ENCODE measurements around the gene DENND1A. TPM values are rescaled to one million over a fixed set of nuclear protein-coding genes. Genes with fewer than 3 reads are reported as not detected.

DENND1A gene
- total RNA-seq, 1 experiment from 2014 or later: 19.7 TPM

DNA sequence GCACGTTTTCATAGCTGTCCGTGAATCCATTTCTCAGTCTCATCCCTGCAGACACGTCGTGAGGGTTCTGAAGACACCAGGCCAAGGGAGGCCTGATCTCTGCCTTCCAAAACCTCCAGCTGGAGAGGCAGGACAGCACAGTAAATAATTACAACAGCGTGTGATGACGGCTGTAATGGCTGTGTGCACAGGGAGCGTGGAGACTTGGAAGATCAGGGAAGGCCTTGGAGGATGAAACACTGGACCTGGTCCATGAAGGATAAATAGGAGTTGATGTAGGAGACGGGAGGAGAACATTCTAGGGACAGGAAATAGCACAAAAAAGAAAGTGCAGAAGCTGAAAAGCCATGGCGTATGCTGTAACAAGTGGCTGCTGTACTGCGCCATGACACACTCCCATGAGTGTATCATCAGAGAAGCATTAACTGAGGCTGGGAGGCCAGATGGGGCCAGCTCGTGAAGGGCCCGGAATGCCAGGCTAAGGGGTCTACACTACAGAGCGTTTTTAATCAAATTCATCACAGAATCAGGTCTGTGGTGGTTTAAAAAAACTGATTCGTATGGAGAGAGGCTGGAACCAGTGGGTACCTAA, 476.8 kb downstream of the DENND1A start:
- Histone ChIP-seq H3K4me3 (ENCODE audit: low read depth in 2 of 2, low read length in 2 of 2) (no peak overlapping the region), H3K27me3 (ENCODE audit: control insufficient read depth, insufficient read depth, low read length) (no peaks in the 10 kb centered on the region), H3K4me1 (ENCODE audit: control insufficient read depth, insufficient read depth, low read length) (no peaks in the 10 kb centered on the region), H3K9me3 (ENCODE audit: control insufficient read depth, insufficient read depth, low read depth, low read length) (no peaks in the 10 kb centered on the region), H3K36me3 (ENCODE audit: control insufficient read depth, insufficient read depth, low read length) (no peaks in the 10 kb centered on the region), H3K27ac (ENCODE audit: low read length) (no peak overlapping the region)
- intact Hi-C loops (cut with micrococcal nuclease; ENCODE audit: unreplicated experiment) (no loop called here), in situ Hi-C loops (cut with HindIII; ENCODE audit: low pct_unique_long_range_greater_than_20kb, low sequenced_read_pairs) (no loop called here)
- no peak for DNase-seq (ENCODE audit: low read depth, low spot score)
- TF ChIP-seq TCF7L2 (IDR thresholded peaks at IDR 0.05; ENCODE audit: low read depth, low read length): no peak
- no peak for TF ChIP-seq POLR2AphosphoS5 (IDR thresholded peaks at IDR 0.05; ENCODE audit: low read depth, low read length)
- TF ChIP-seq, protein P1, sequence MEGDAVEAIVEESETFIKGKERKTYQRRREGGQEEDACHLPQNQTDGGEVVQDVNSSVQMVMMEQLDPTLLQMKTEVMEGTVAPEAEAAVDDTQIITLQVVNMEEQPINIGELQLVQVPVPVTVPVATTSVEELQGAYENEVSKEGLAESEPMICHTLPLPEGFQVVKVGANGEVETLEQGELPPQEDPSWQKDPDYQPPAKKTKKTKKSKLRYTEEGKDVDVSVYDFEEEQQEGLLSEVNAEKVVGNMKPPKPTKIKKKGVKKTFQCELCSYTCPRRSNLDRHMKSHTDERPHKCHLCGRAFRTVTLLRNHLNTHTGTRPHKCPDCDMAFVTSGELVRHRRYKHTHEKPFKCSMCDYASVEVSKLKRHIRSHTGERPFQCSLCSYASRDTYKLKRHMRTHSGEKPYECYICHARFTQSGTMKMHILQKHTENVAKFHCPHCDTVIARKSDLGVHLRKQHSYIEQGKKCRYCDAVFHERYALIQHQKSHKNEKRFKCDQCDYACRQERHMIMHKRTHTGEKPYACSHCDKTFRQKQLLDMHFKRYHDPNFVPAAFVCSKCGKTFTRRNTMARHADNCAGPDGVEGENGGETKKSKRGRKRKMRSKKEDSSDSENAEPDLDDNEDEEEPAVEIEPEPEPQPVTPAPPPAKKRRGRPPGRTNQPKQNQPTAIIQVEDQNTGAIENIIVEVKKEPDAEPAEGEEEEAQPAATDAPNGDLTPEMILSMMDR (IDR thresholded peaks at IDR 0.05): no peak
- no peak for TF ChIP-seq SIN3A (IDR thresholded peaks at IDR 0.05; ENCODE audit: borderline replicate concordance, insufficient read depth, low read depth, low read length)
- POLR2A ChIA-PET: no interaction called here
- ATAC-seq: no peak
- CTCF ChIA-PET: no interaction called here
- BruUV-seq (replicated peaks): no TSS peak

DNA sequence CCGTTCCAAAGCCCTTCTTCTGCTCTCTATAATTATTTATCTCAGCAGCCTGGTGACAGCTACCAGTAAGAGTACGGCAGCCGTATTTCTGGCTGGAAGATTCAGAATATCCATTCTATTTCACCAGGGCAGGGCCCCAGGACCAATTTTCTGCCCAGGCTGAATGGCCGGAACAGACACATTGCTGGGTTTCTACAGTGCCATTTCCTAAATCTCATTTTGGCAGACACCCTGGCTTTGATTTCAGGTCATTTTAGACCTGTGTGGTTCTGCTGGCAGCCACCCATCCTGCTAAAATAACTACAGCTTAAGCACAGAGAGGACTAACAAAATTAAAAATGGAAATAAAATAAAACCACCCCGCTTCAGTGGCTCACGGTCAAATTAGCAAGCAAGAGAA, 478.9 kb downstream of the DENND1A start:
- no peak for ATAC-seq
- CTCF ChIA-PET: no interaction called here

More for the DNA sequence above, 478.9 kb downstream of the DENND1A start:
- Histone ChIP-seq H3K4me1 (ENCODE audit: control insufficient read depth, insufficient read depth, low read length) (no peaks in the 10 kb centered on the region), H3K4me3 (ENCODE audit: low read depth in 2 of 2, low read length in 2 of 2) (no peak overlapping the region), H3K27ac (ENCODE audit: low read length) (no peak overlapping the region), H3K9me3 (ENCODE audit: control insufficient read depth, insufficient read depth, low read depth, low read length) (no peaks in the 10 kb centered on the region), H3K27me3 (ENCODE audit: control insufficient read depth, insufficient read depth, low read length) (no peaks in the 10 kb centered on the region), H3K36me3 (ENCODE audit: control insufficient read depth, insufficient read depth, low read length) (no peaks in the 10 kb centered on the region)
- TF ChIP-seq, protein P2, sequence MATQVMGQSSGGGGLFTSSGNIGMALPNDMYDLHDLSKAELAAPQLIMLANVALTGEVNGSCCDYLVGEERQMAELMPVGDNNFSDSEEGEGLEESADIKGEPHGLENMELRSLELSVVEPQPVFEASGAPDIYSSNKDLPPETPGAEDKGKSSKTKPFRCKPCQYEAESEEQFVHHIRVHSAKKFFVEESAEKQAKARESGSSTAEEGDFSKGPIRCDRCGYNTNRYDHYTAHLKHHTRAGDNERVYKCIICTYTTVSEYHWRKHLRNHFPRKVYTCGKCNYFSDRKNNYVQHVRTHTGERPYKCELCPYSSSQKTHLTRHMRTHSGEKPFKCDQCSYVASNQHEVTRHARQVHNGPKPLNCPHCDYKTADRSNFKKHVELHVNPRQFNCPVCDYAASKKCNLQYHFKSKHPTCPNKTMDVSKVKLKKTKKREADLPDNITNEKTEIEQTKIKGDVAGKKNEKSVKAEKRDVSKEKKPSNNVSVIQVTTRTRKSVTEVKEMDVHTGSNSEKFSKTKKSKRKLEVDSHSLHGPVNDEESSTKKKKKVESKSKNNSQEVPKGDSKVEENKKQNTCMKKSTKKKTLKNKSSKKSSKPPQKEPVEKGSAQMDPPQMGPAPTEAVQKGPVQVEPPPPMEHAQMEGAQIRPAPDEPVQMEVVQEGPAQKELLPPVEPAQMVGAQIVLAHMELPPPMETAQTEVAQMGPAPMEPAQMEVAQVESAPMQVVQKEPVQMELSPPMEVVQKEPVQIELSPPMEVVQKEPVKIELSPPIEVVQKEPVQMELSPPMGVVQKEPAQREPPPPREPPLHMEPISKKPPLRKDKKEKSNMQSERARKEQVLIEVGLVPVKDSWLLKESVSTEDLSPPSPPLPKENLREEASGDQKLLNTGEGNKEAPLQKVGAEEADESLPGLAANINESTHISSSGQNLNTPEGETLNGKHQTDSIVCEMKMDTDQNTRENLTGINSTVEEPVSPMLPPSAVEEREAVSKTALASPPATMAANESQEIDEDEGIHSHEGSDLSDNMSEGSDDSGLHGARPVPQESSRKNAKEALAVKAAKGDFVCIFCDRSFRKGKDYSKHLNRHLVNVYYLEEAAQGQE (IDR thresholded peaks at IDR 0.05; ENCODE audit: insufficient read depth in 1 of 2, low read depth in 2 of 2, low read length in 1 of 2): no peak
- TF ChIP-seq SIN3A (IDR thresholded peaks at IDR 0.05; ENCODE audit: borderline replicate concordance, insufficient read depth, low read depth, low read length) (no peak), TCF7L2 (IDR thresholded peaks at IDR 0.05; ENCODE audit: low read depth, low read length) (no peak), POLR2AphosphoS5 (IDR thresholded peaks at IDR 0.05; ENCODE audit: low read depth, low read length) (no peak)
- TF ChIP-seq, protein P1 (IDR thresholded peaks at IDR 0.05): no peak
- intact Hi-C loops (cut with micrococcal nuclease; ENCODE audit: unreplicated experiment) (no loop called here), in situ Hi-C loops (cut with HindIII; ENCODE audit: low pct_unique_long_range_greater_than_20kb, low sequenced_read_pairs) (no loop called here)
- no peak for DNase-seq (ENCODE audit: low read depth, low spot score)
- POLR2A ChIA-PET: no interaction called here
- no TSS peak for BruUV-seq (replicated peaks)
